B cell (primary cell): ENCODE data around the gene AGAP1. TPM values are rescaled to one million over a fixed set of nuclear protein-coding genes. Genes with fewer than 3 reads are reported as not detected.

Experiments used
- ATAC-seq: fragments of 200-7000 bp; cut with Tn5 transposase; one replicate; pipeline ENCODE4 v1.10.0; 2021; ENCODE audit warnings: low read depth, mild to moderate bottlenecking, moderate number of reproducible peaks, moderate library complexity
- CTCF ChIA-PET: fragments of 350-600 bp; sonication (Branson Sonifier 250); formaldehyde crosslinking; loops from one replicate; lab custom pipeline; 2021; ENCODE audit warnings: antibody characterized with exemption, inconsistent platforms; lab: Charles Lee
- POLR2A ChIA-PET: fragments of 350-600 bp; sonication (Branson Sonifier 250); formaldehyde crosslinking; loops from one replicate; lab custom pipeline; 2021; ENCODE audit warnings: antibody characterized with exemption; lab: Charles Lee
- DNase-seq: peaks from one replicate; pipeline ENCODE4 v3.0.0; 2013
- H2AFZ ChIP-seq: 2 replicates; pipeline ENCODE4 v1.6.1; 2012; ENCODE audit warnings: mild to moderate bottlenecking, low read depth, low read length; ENCODE audit not compliant: insufficient read depth, poor library complexity, severe bottlenecking
- H3K27ac ChIP-seq, 2 donors: 1 replicate in 1 of 2; 2 replicates in 1 of 2; pipeline ENCODE4 v1.5.1; 2012 to 2013; ENCODE audit warnings: low read length in 2 of 2, mild to moderate bottlenecking in 2 of 2, moderate library complexity in 1 of 2
- H3K27me3 ChIP-seq, 4 experiments: fragments of 200-600 bp in 1 of 4; sonication (generic) in 1 of 4; replicated peaks in 1 of 4; 1 replicate in 2 of 4; 2 replicates in 2 of 4; pipeline versions ENCODE4 v1.6.1 to v1.7.0; 2013 to 2016; ENCODE audit warnings: low read length in 3 of 4, mild to moderate bottlenecking in 2 of 4, mixed read lengths in 1 of 4, moderate library complexity in 1 of 4; ENCODE audit not compliant: insufficient read depth in 4 of 4, control insufficient read depth in 3 of 4; ENCODE audit errors: control extremely low read depth in 1 of 4
- H3K36me3 ChIP-seq, 2 experiments: replicated peaks in 1 of 2; 1 replicate in 1 of 2; 2 replicates in 1 of 2; pipeline versions ENCODE4 v1.6.1 to v1.7.1; 2013; ENCODE audit warnings: low read length in 1 of 2; ENCODE audit not compliant: insufficient read depth in 2 of 2, control insufficient read depth in 1 of 2; ENCODE audit errors: control extremely low read depth in 1 of 2, extremely low read depth in 1 of 2
- H3K4me1 ChIP-seq, 2 donors: fragments of 200-600 bp in 1 of 2; sonication (generic) in 1 of 2; 1 replicate in 1 of 2; 2 replicates in 1 of 2; pipeline versions ENCODE4 v1.5.1 to v1.6.1; 2013 to 2017; ENCODE audit warnings: low read length in 2 of 2; ENCODE audit not compliant: control insufficient read depth in 2 of 2, insufficient read depth in 2 of 2
- H3K4me2 ChIP-seq: replicated peaks from 2 replicates; pipeline ENCODE3; 2012; ENCODE audit warnings: mild to moderate bottlenecking, low read depth, low read length; ENCODE audit not compliant: poor library complexity, severe bottlenecking
- H3K4me3 ChIP-seq, 5 experiments: fragments of 200-600 bp in 1 of 5; sonication (generic) in 1 of 5; 1 replicate in 3 of 5; 2 replicates in 2 of 5; pipeline versions ENCODE4 v1.5.1 to v1.7.0; 2011 to 2016; ENCODE audit warnings: low read length in 4 of 5, mild to moderate bottlenecking in 4 of 5, low read depth in 2 of 5, control low read depth in 1 of 5, moderate library complexity in 1 of 5; ENCODE audit not compliant: insufficient read depth in 1 of 5; ENCODE audit errors: control extremely low read depth in 1 of 5, extremely low read depth in 1 of 5
- H3K79me2 ChIP-seq: fragments of 200-600 bp; sonication (generic); one replicate; pipeline ENCODE4 v1.6.0; 2016; ENCODE audit warnings: low read length; ENCODE audit not compliant: control insufficient read depth, insufficient read depth
- H3K9ac ChIP-seq: fragments of 200-600 bp; sonication (generic); 2 replicates; pipeline ENCODE4 v1.6.1; 2017; ENCODE audit warnings: mild to moderate bottlenecking, low read length, moderate library complexity
- H3K9me3 ChIP-seq, 3 donors: one replicate each; pipeline versions ENCODE4 v1.6.1 to v1.7.1; 2013; ENCODE audit warnings: low read length in 2 of 3; ENCODE audit not compliant: control insufficient read depth in 2 of 3, insufficient read depth in 1 of 3; ENCODE audit errors: control extremely low read depth in 1 of 3
- H4K20me1 ChIP-seq: 2 replicates; pipeline ENCODE4 v1.6.0; 2012; ENCODE audit warnings: mild to moderate bottlenecking, low read length; ENCODE audit not compliant: insufficient read depth, control insufficient read depth, poor library complexity, severe bottlenecking
- H3K27ac Mint-ChIP-seq: one replicate; pipeline ENCODE4 v1.8.0; 2021; ENCODE audit warnings: mixed read lengths
- H3K27me3 Mint-ChIP-seq: one replicate; pipeline ENCODE4 v1.8.0; 2021; ENCODE audit warnings: mixed read lengths
- H3K4me1 Mint-ChIP-seq: one replicate; pipeline ENCODE4 v1.8.0; 2021; ENCODE audit warnings: mixed read lengths
- H3K4me3 Mint-ChIP-seq: one replicate; pipeline ENCODE4 v1.8.0; 2021; ENCODE audit warnings: mixed read lengths
- H3K9me3 Mint-ChIP-seq: one replicate; pipeline ENCODE4 v1.8.0; 2022; ENCODE audit warnings: mixed read lengths; ENCODE audit not compliant: insufficient read depth
- EZH2 ChIP-seq: IDR thresholded peaks from 2 replicates; pipeline ENCODE4 v1.6.1; 2012; ENCODE audit warnings: borderline replicate concordance, low read depth, mild to moderate bottlenecking, moderate library complexity, low read length; ENCODE audit not compliant: insufficient read depth, poor library complexity, severe bottlenecking
- WGBS: methylation state at CpG from one replicate; pipeline ENCODE4 v1.1.5; 2013; ENCODE audit warnings: missing lambda C conversion rate; ENCODE audit not compliant: insufficient coverage; 5-methylcytosine and 5-hydroxymethylcytosine counted together
- intact Hi-C: fragments of 100-400 bp; cut with micrococcal nuclease; formaldehyde crosslinking; loops from one replicate; pipeline ENCODE4 v1.10.0; 2022
- polyA plus RNA-seq: library from polyadenylated mRNA; depleted of rRNA; stranded (reverse); fragments of >200 nt; gene quantifications from 2 replicates; pipeline ENCODE4 v1.2.3, GENCODE V29; 2012
- total RNA-seq, 2 donors: library from RNA; stranded (reverse); fragments of 120-200 nt in 1 of 2; gene quantifications; 1 replicate in 1 of 2; 2 replicates in 1 of 2; pipeline versions ENCODE4 v1.2.3 to v1.2.4, GENCODE V29; 2013 to 2022
- TF ChIP-seq, protein P1 (sequence below): fragments of 200-600 bp; IDR thresholded peaks from one replicate; pipeline ENCODE4 v1.8.0; 2022; ENCODE audit warnings: antibody characterized with exemption, mild to moderate bottlenecking

Gene AGAP1
- total and polyA plus RNA-seq, 2 donors (not counting 1 experiment from before 2014, with no cell fraction given) = 0.01 TPM; not detected in 1

DNA sequence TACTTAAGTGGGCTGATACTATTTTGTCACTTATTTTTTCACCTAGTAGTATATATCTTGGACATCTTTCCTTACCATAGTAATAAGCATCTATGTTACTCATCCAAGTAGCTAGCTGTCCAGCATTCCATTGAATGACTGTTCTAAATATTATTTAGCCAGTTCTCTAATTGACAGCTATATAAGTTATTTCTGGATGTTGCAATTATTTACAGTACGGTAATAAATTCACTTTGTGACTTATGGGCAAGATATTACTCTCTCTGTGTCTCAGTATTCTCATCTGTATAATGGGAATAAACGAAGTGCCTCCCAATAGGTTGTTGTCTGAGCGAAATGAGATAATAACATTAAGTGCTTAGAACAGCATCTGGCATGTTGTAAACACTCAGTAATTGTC is 46.6 kb upstream of the AGAP1 start:
- intact Hi-C loops = no loop called here
- ChIA-PET CTCF (no interaction called here), POLR2A (no interaction called here)
- no peak overlapping the region for H3K27ac Mint-ChIP-seq
- no peak overlapping the region for H3K4me3 Mint-ChIP-seq
- TF ChIP-seq, protein P1, sequence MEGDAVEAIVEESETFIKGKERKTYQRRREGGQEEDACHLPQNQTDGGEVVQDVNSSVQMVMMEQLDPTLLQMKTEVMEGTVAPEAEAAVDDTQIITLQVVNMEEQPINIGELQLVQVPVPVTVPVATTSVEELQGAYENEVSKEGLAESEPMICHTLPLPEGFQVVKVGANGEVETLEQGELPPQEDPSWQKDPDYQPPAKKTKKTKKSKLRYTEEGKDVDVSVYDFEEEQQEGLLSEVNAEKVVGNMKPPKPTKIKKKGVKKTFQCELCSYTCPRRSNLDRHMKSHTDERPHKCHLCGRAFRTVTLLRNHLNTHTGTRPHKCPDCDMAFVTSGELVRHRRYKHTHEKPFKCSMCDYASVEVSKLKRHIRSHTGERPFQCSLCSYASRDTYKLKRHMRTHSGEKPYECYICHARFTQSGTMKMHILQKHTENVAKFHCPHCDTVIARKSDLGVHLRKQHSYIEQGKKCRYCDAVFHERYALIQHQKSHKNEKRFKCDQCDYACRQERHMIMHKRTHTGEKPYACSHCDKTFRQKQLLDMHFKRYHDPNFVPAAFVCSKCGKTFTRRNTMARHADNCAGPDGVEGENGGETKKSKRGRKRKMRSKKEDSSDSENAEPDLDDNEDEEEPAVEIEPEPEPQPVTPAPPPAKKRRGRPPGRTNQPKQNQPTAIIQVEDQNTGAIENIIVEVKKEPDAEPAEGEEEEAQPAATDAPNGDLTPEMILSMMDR = no peak
- no peak for TF ChIP-seq EZH2
- Histone ChIP-seq H3K4me1 (no peaks in the 10 kb centered on the region), H3K27ac (no peak overlapping the region), H3K27me3 (no peaks in the 10 kb centered on the region), H3K4me3 (no peak overlapping the region), H2AFZ (no peak overlapping the region), H4K20me1 (no peaks in the 10 kb centered on the region), H3K36me3 (no peaks in the 10 kb centered on the region), H3K79me2 (no peaks in the 10 kb centered on the region), H3K9me3 (peaks cover 0 to 4% (median 0%) of the 10 kb centered on the region in 3 donors), H3K9ac (no peak overlapping the region), H3K4me2 (no peak overlapping the region)
- peaks cover 8% of the 10 kb centered on the region for H3K27me3 Mint-ChIP-seq
- WGBS = no CpG with 5 or more reads among the region's 3 CpGs
- H3K9me3 Mint-ChIP-seq = no peaks in the 10 kb centered on the region
- no peak for ATAC-seq
- DNase-seq = no peak
- H3K4me1 Mint-ChIP-seq = no peaks in the 10 kb centered on the region

DNA sequence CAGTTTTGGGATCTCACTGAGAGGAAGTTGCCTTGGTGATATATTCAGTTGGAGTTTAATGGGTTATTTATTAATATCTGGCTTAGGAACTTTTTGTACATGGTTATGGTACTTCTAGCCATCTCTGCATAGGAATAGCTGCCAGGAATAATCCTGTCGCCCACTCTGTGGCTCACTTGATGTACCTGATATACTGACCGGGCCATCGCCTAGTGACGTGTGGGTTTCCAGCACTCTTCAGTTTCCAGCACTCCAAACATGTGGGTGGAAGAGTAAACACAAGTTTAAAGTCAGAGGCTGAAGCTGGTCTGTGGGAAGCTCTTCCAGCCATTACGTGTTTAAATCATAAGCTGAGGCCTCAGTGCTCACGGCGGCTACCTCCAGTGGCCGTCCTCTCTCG is 44.3 kb upstream of the AGAP1 start:
- Mint-ChIP-seq H3K27ac (no peak overlapping the region), H3K4me3 (no peak overlapping the region), H3K9me3 (no peaks in the 10 kb centered on the region), H3K27me3 (peaks cover 8% of the 10 kb centered on the region), H3K4me1 (no peaks in the 10 kb centered on the region)
- H2AFZ ChIP-seq = no peak overlapping the region
- ATAC-seq = no peak
- no peak overlapping the region for H3K27ac ChIP-seq
- H4K20me1 ChIP-seq = no peaks in the 10 kb centered on the region
- DNase-seq = no peak
- H3K36me3 ChIP-seq = no peaks in the 10 kb centered on the region
- no peak overlapping the region for H3K4me3 ChIP-seq
- H3K27me3 ChIP-seq = no peaks in the 10 kb centered on the region
- H3K9ac ChIP-seq = no peak overlapping the region
- H3K4me2 ChIP-seq = no peak overlapping the region
- TF ChIP-seq, protein P1 = no peak
- no peak for TF ChIP-seq EZH2
- no peaks in the 10 kb centered on the region for H3K79me2 ChIP-seq
- no peaks in the 10 kb centered on the region for H3K9me3 ChIP-seq
- H3K4me1 ChIP-seq = no peaks in the 10 kb centered on the region
- CTCF ChIA-PET = no interaction called here
- POLR2A ChIA-PET = no interaction called here
- WGBS = 100% methylated on average over 3 of the region's 9 CpGs
- intact Hi-C loops = no loop called here
